GM21447 (cell line): ENCODE data around the gene TXNDC15.
"Not testable (repeated sequence)": the region's sequence is repeated elsewhere in the genome, so short reads cannot be mapped to it uniquely, and the experiment has no call there.

ENCODE experiments used
- ATAC-seq: cut with Tn5 transposase; IDR thresholded peaks from one replicate; pipeline ENCODE4 v1.9.1; 2021; ENCODE audit not compliant: unreplicated experiment

Gene TXNDC15

GRCh38 chr5:134877159-134877558 is 3.0 kb downstream of the TXNDC15 start:
- ATAC-seq: no peak

GRCh38 chr5:134878403-134878802 is 4.2 kb downstream of the TXNDC15 start:
- ATAC-seq: no peak

- no peak for ATAC-seq
Measured at GRCh38 chr5:134879456-134879855, 5.3 kb downstream of the TXNDC15 start.

GRCh38 chr5:134880937-134881336 is 6.8 kb downstream of the TXNDC15 start:
- not testable (repeated sequence) for ATAC-seq

GRCh38 chr5:134881711-134882110 is 7.5 kb downstream of the TXNDC15 start:
- not testable (repeated sequence) for ATAC-seq

GRCh38 chr5:134887593-134888159 is 13.5 kb downstream of the TXNDC15 start:
- no peak for ATAC-seq

- no peak for ATAC-seq
Measured at GRCh38 chr5:134889335-134889734, 15.2 kb downstream of the TXNDC15 start.

- no peak for ATAC-seq
Measured at GRCh38 chr5:134891473-134891872, 17.3 kb downstream of the TXNDC15 start.

GRCh38 chr5:134892282-134892681 is 18.1 kb downstream of the TXNDC15 start:
- ATAC-seq: no peak

GRCh38 chr5:134892926-134893325 is 18.8 kb downstream of the TXNDC15 start:
- no peak for ATAC-seq

- ATAC-seq: no peak
Measured at GRCh38 chr5:134893748-134894505, 19.8 kb downstream of the TXNDC15 start.

GRCh38 chr5:134902071-134902801 is 28.1 kb downstream of the TXNDC15 start:
- peak; percentile 38 for ATAC-seq

GRCh38 chr5:134904610-134905245 is 30.6 kb downstream of the TXNDC15 start, which contains the start of gene PCBD2:
Gene PCBD2 (plus strand): TSS chr5:134905131. CDS start chr5:134905140, 9 bp downstream.
- ATAC-seq: peak; percentile 74

- peak; percentile 32 for ATAC-seq
Measured at GRCh38 chr5:134905246-134905996, 31.2 kb downstream of the TXNDC15 start.

GRCh38 chr5:134906811-134907210 is 32.6 kb downstream of the TXNDC15 start:
- ATAC-seq: no peak

- not testable (repeated sequence) for ATAC-seq
Measured at GRCh38 chr5:134910752-134911151, 36.6 kb downstream of the TXNDC15 start.

- ATAC-seq: no peak
Measured at GRCh38 chr5:134911285-134912206, 37.4 kb downstream of the TXNDC15 start.

- no peak for ATAC-seq
Measured at GRCh38 chr5:134913254-134913653, 39.1 kb downstream of the TXNDC15 start.

GRCh38 chr5:134913795-134914194 is 39.6 kb downstream of the TXNDC15 start:
- no peak for ATAC-seq
